GM13977 (cell line): ENCODE results near the gene MAGEA9B.
A peak's percentile ranks its signal among the peaks of the same experiment; 100 is the strongest.
"Not testable (repeated sequence)": the region's sequence is repeated elsewhere in the genome, so short reads cannot be mapped to it uniquely, and the experiment has no call there.

Experiments used
- DNase-seq: peaks from one replicate; pipeline ENCODE4 v3.0.0; 2012; ENCODE audit warnings: low spot score
- CTCF ChIP-seq: IDR thresholded peaks from 2 replicates; pipeline ENCODE4 v1.5.1; 2012; ENCODE audit warnings: mild to moderate bottlenecking, control low read depth; ENCODE audit not compliant: insufficient read depth; ENCODE audit errors: extremely low read depth, missing control alignments
- in situ Hi-C: fragments of 300-500 bp; cut with MboI; formaldehyde crosslinking; loops from one replicate; pipeline ENCODE4 v1.12.0; 2022; ENCODE audit warnings: low sequenced_read_pairs, low pct_unique_long_range_greater_than_20kb, mixed read lengths, inconsistent platforms; ENCODE audit not compliant: unreplicated experiment

Gene MAGEA9B

GRCh38 chrX:149587359-149587758 is at the start of gene MAGEA9B:
MAGEA9B (minus strand) TSS chrX:149587459; CDS start chrX:149583179, 4,280 bp downstream.
- in situ Hi-C loops, DNase-seq: not testable (repeated sequence)

- TF ChIP-seq CTCF = no peak
- in situ Hi-C loops = no loop called here
- no peak for DNase-seq
These were observed 46.3 kb upstream of the MAGEA9B start for GRCh38 chrX:149633511-149633910.

GRCh38 chrX:149631234-149632165 is 44.2 kb upstream of the MAGEA9B start, which contains the start of gene TMEM185A:
TMEM185A (minus strand) TSS chrX:149631792; CDS start chrX:149631580, 212 bp downstream.
- in situ Hi-C loops = no loop called here
- TF ChIP-seq CTCF = no peak
- peak; percentile 81 for DNase-seq

GRCh38 chrX:149630681-149631233 is 43.5 kb upstream of the MAGEA9B start:
- TF ChIP-seq CTCF = no peak
- in situ Hi-C loops = no loop called here
- DNase-seq = no peak

- in situ Hi-C loops = no loop called here
- DNase-seq = no peak
- no peak for TF ChIP-seq CTCF
These were observed 42.6 kb upstream of the MAGEA9B start for GRCh38 chrX:149629730-149630387.

- DNase-seq = no peak
- no peak for TF ChIP-seq CTCF
- in situ Hi-C loops = no loop called here
These were observed 41.5 kb upstream of the MAGEA9B start for GRCh38 chrX:149628768-149629167.
